GM19455 (cell line): Measurements from ENCODE around the gene CYBA.
A peak's percentile ranks its signal among the peaks of the same experiment; 100 is the strongest.

Source experiments
- ATAC-seq: cut with Tn5 transposase; IDR thresholded peaks from one replicate; pipeline ENCODE4 v1.9.1; 2021; ENCODE audit not compliant: unreplicated experiment

The CYBA gene

GRCh38 chr16:88647178-88648070, 3.4 kb downstream of the CYBA start:
- no peak for ATAC-seq

- ATAC-seq, result no peak
These were observed 4.4 kb downstream of the CYBA start for GRCh38 chr16:88646345-88647034.

DNA sequence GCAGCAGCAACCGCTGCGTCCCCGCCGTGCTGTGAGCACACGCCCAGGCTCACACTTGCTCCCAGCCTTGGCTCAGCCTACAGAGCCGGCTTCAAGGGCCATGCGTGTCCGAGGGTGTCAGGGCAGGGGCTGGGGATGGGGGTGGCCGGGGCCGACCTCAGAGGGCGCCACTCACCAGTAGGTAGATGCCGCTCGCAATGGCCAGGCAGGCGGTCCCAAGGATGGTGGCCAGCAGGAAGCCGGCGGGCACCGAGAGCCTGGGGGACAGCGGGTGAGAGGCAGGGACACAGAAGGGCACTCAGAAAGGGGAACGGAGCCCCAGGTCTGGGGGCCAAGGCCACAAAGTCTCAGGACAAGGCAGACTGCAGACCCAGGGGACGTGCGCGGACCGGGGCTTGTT, 4.9 kb downstream of the CYBA start:
- no peak for ATAC-seq

GRCh38 chr16:88645455-88645854, 5.4 kb downstream of the CYBA start:
- ATAC-seq, result no peak

DNA sequence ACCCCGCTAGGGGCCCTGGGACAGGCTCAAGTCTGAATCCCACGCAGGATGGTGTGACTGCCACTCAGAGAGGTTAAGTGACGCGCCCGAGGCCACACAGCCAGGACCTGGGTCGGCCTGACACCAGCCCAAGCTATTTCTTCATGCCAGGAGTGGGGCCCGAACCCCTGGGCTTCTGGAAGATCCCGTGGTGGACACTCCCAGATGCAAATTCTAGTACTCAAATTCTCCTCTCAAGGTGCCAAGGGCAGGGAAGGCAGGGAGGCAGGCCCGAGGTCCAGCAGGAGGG, 7.3 kb downstream of the CYBA start:
- no peak for ATAC-seq

DNA sequence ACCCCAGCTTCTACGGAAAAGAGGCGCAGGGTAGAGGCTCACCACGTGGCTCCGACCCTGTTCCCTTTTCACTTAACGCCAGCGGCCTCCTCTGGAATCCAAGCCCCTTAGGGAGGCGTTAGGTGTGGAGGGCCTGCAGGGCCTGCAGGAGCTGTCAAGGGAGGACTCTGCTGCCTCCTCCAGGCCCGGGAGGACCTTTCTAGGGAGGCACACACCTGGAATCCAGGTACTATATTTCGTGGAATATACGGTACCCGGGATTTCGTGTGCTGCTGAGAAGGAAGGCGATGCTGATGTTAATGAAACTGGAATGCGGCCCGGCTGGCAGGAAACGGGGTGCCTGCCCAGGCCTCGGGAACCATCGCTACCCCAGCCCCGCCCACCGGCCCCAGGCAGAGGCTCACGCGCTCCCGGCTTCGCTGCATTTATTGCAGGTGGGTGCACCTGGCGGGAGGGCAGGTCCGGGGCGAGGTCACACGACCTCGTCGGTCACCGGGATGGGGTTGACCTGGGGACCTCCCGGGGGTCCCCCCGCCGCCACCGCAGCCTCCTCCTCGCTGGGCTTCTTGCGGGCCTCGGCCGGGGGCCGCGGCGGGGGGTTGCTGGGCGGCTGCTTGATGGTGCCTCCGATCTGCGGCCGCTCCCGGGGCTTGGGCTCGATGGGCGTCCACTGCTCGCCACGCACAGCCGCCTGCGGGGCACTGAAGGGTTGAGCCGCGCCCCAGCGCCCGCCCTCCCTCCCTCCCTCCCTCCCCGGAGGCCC, 7.8 kb downstream of the CYBA start:
- no peak for ATAC-seq

GRCh38 chr16:88640498-88641247, 10.2 kb downstream of the CYBA start:
- no peak for ATAC-seq

- no peak for ATAC-seq
These were observed 10.8 kb downstream of the CYBA start for GRCh38 chr16:88640039-88640495.

- no peak for ATAC-seq
These were observed 11.4 kb downstream of the CYBA start for GRCh38 chr16:88639231-88640038.

DNA sequence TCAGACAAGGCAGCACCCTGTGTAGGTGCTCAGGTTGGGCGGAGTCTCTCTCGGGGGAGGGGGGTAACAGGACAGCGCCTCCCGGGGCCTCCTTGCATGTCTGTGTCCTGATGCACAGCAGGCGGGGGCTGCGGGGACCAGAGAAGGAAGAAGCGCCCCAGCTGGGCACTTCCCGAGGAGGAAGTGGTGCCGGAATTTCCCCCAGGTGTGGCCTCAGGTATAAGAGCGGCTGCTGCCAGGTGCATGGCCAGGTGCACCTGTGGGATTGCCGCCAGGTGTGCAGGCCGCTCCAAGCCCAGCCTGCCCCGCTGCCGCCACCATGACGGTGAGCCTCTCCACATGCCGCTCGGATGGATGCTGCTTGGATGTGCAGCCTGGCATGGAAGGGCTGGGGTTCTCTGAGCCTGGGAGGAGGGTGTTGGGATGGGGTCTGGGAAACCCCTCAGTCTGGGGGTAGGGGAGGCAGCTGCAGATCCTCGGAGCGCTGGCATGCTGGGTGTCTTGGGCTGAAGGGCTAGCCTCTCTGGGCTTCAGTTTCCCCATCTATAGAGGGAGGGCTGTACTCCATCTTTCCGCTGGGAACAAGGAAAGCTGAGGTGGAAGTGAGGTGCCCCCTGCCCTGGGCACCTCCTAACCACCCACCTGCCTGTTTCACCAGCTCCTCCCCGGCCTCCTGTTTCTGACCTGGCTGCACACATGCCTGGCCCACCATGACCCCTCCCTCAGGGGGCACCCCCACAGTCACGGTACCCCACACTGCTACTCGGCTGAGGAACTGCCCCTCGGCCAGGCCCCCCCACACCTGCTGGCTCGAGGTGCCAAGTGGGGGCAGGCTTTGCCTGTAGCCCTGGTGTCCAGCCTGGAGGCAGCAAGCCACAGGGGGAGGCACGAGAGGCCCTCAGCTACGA, 12.3 kb downstream of the CYBA start, which contains the start of gene IL17C:
IL17C (plus strand) TSS at position 250 of the 908 bp plus-strand sequence; CDS start at position 320, 70 bp downstream.
- ATAC-seq, result no peak

- ATAC-seq, result no peak
These were observed 14.2 kb downstream of the CYBA start for GRCh38 chr16:88636488-88637265.

- ATAC-seq, result no peak
These were observed 15.1 kb downstream of the CYBA start for GRCh38 chr16:88635671-88636319.

DNA sequence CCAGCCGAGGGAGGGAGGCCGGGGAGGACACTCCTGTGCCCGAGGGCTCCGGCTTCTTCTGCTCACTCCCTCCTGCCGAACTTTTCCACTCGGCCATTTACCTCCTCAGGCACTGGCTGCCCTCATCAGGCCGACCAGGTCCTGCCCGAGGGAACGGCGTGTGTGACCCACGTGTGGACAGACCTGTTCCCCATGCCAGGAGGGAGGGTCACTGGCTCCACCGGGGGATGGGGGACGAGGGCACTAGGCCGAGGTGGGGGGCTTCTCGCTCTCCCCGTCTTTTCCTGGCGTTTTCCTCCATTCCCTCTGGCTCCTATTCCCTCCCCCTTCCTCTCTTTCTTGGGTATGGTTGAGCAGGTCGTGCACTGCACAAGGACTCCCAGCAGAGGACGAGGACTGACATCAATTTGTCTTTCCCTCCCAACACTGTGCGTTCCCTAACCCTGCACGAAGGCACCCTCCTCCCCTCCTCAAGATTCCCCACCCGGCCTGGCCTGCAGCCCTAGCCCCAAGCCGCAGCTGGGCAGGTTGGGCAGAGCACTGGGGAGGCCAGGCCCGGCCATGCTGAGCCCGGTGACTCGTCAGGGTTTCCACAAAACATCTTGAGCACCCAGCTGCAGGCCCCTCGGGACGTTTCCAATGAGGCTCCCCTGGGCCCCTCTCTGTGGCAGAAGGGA, 15.7 kb downstream of the CYBA start:
- no peak for ATAC-seq

- ATAC-seq, result peak; percentile 45
These were observed 16.5 kb downstream of the CYBA start for GRCh38 chr16:88634141-88634993.

DNA sequence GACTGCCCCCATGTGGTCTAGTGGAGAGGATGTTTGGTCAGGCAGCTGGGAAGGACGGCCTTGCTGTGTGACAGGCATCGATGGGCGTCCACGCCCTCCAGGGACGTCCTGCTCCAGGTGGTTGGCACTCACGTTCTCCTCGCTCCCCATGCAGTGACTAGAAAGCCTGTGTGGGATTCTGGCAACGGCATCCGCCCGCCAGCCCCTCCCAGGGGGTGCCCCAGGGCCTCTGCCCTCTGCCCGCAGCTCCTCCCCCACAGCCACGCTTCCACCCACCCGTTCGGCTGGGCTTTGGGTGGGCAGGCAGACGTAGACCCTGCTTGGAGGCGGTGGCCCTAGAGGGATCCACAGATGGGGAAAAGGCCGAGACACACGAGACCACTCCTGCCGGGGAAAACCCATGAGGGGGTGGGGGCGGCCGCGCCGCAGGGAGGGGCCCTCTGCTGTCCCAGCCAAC, 17.1 kb downstream of the CYBA start:
- ATAC-seq, result peak; percentile 16

- no peak for ATAC-seq
These were observed 18.3 kb downstream of the CYBA start for GRCh38 chr16:88632587-88632930.
